ENCODE data around the gene FAM20B. TPM values are rescaled to one million over a fixed set of nuclear protein-coding genes. Genes with fewer than 3 reads are reported as not detected.
"Not testable (repeated sequence)": the region's sequence is repeated elsewhere in the genome, so short reads cannot be mapped to it uniquely, and the experiment has no call there.

The FAM20B gene
- total RNA-seq, 1 donor, result 43.1 TPM

DNA sequence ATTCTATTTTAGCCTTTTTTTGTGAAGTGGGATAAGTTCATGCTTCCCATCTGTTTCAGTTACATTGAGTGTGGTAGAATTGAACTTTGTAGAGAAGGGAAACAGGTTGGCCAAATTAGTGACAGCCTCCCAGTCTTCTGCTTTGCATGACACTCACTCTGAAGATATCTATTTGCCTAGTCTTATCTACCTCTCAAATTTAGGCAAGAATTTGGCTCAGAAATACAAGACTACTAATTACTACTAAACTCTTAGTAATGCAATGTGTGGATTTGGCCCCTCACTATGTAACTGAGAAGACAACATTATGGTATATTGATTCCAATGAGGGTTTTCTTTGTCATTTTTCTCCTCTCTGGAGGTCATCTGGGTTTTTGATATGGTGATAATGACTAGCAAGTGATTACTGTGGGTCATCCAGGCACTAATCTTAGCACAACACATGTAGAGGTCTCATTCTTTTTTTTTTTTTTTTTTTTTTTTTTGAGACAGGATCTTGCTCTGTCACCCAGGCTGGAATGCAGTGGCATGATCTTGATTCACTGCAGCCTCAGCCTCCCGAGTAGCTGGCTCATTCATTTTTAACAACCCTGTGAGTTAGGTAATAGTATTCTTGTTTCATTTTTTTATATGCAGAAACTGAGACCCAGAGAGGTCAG is 6.3 kb downstream of the FAM20B start:
- peak overlapping the region; percentile 64 for H3K4me2 ChIP-seq (ENCODE audit: insufficient read depth, low read length)
- TF ChIP-seq, protein P1, sequence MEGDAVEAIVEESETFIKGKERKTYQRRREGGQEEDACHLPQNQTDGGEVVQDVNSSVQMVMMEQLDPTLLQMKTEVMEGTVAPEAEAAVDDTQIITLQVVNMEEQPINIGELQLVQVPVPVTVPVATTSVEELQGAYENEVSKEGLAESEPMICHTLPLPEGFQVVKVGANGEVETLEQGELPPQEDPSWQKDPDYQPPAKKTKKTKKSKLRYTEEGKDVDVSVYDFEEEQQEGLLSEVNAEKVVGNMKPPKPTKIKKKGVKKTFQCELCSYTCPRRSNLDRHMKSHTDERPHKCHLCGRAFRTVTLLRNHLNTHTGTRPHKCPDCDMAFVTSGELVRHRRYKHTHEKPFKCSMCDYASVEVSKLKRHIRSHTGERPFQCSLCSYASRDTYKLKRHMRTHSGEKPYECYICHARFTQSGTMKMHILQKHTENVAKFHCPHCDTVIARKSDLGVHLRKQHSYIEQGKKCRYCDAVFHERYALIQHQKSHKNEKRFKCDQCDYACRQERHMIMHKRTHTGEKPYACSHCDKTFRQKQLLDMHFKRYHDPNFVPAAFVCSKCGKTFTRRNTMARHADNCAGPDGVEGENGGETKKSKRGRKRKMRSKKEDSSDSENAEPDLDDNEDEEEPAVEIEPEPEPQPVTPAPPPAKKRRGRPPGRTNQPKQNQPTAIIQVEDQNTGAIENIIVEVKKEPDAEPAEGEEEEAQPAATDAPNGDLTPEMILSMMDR (IDR thresholded peaks at IDR 0.05; ENCODE audit: extremely low read depth, low read depth, low read length), result no peak
- H4K20me1 ChIP-seq (ENCODE audit: insufficient read depth, low read length), result peaks cover 4% of the 10 kb centered on the region
- no peaks in the 10 kb centered on the region for H3K9me3 ChIP-seq (ENCODE audit: low read depth, low read length)
- H3K27me3 ChIP-seq (ENCODE audit: insufficient read depth, low read length), result no peaks in the 10 kb centered on the region
- H3K27ac ChIP-seq (ENCODE audit: low read depth, low read length), result peak overlapping the region; percentile 60
- no peak for DNase-seq (ENCODE audit: insufficient read length, low spot score, missing footprints)
- H3K36me3 ChIP-seq (ENCODE audit: insufficient read depth, low read length), result no peaks in the 10 kb centered on the region
- H3K4me3 ChIP-seq (ENCODE audit: insufficient read depth, low read length), result no peak overlapping the region
- H3K4me1 ChIP-seq (ENCODE audit: insufficient read depth, low read length), result peaks cover 46% of the 10 kb centered on the region
- H3K79me2 ChIP-seq (ENCODE audit: insufficient read depth, low read length), result peaks cover 93% of the 10 kb centered on the region
- H2AFZ ChIP-seq (ENCODE audit: low read length), result no peak overlapping the region

DNA sequence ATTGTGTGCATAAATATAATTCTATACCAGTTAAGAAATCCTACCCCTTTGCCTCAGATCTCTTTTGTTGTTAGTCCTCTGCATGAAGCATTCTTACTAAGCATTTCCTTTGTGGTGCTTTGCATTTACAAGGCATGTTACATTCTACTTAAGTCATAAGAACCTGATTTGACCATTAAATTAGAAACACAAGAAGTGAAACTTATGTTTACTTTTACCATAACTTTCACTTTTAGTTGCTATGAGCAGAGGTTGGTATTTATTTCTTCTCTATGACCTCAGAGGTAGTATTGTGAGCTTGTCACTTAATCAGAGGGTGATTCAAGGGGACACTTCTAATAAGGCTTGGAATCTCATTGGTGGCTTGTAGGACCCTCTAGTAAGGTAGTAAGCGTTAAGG is 9.0 kb downstream of the FAM20B start:
- no peak overlapping the region for H2AFZ ChIP-seq (ENCODE audit: low read length)
- no peaks in the 10 kb centered on the region for H3K9me3 ChIP-seq (ENCODE audit: low read depth, low read length)
- H3K36me3 ChIP-seq (ENCODE audit: insufficient read depth, low read length), result no peaks in the 10 kb centered on the region
- H3K4me2 ChIP-seq (ENCODE audit: insufficient read depth, low read length), result peak overlapping the region; percentile 37
- DNase-seq (ENCODE audit: insufficient read length, low spot score, missing footprints), result no peak
- TF ChIP-seq, protein P1 (IDR thresholded peaks at IDR 0.05; ENCODE audit: extremely low read depth, low read depth, low read length), result no peak
- H3K79me2 ChIP-seq (ENCODE audit: insufficient read depth, low read length), result peaks cover 83% of the 10 kb centered on the region
- H3K4me1 ChIP-seq (ENCODE audit: insufficient read depth, low read length), result peaks cover 65% of the 10 kb centered on the region
- H3K27ac ChIP-seq (ENCODE audit: low read depth, low read length), result peak overlapping the region; percentile 69
- H3K27me3 ChIP-seq (ENCODE audit: insufficient read depth, low read length), result no peaks in the 10 kb centered on the region
- no peak overlapping the region for H3K4me3 ChIP-seq (ENCODE audit: insufficient read depth, low read length)
- H4K20me1 ChIP-seq (ENCODE audit: insufficient read depth, low read length), result peaks cover 10% of the 10 kb centered on the region

DNA sequence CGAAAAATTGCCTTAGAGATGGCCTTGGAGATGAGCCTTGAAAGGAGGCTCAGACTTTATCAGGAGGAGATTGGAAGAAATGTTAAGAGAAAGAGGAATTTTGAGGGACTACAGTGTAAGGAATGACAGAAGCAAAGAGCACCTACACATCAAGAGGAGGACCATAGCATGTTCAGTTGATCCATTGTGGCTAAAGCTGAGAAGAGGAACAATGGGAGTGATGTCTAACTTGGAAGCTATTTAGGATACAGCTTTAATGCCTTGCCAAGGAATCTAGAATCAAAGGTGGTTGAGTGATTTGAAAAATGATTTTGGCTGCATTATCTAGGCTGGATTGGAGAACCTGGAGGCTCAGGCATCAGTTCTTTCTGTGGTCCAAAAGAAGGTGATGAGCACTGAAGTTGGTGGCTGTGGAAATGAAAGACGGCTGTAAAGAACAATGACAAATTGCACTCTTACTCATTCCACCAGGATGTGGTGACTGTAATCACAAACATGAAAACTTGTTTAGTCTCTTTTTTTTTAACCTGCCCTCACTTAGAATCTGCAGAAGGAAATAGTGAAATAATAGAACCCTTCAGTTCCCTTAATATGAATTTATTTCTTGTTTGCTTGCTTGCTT is 11.3 kb downstream of the FAM20B start:
- H3K27ac ChIP-seq (ENCODE audit: low read depth, low read length), result no peak overlapping the region
- H4K20me1 ChIP-seq (ENCODE audit: insufficient read depth, low read length), result peaks cover 10% of the 10 kb centered on the region
- TF ChIP-seq, protein P1 (IDR thresholded peaks at IDR 0.05; ENCODE audit: extremely low read depth, low read depth, low read length), result no peak
- no peak for DNase-seq (ENCODE audit: insufficient read length, low spot score, missing footprints)
- H3K27me3 ChIP-seq (ENCODE audit: insufficient read depth, low read length), result no peaks in the 10 kb centered on the region
- peak overlapping the region; percentile 48 for H3K4me2 ChIP-seq (ENCODE audit: insufficient read depth, low read length)
- no peak overlapping the region for H2AFZ ChIP-seq (ENCODE audit: low read length)
- H3K4me1 ChIP-seq (ENCODE audit: insufficient read depth, low read length), result peaks cover 60% of the 10 kb centered on the region
- peaks cover 70% of the 10 kb centered on the region for H3K79me2 ChIP-seq (ENCODE audit: insufficient read depth, low read length)
- no peaks in the 10 kb centered on the region for H3K36me3 ChIP-seq (ENCODE audit: insufficient read depth, low read length)
- no peaks in the 10 kb centered on the region for H3K9me3 ChIP-seq (ENCODE audit: low read depth, low read length)
- no peak overlapping the region for H3K4me3 ChIP-seq (ENCODE audit: insufficient read depth, low read length)

DNA sequence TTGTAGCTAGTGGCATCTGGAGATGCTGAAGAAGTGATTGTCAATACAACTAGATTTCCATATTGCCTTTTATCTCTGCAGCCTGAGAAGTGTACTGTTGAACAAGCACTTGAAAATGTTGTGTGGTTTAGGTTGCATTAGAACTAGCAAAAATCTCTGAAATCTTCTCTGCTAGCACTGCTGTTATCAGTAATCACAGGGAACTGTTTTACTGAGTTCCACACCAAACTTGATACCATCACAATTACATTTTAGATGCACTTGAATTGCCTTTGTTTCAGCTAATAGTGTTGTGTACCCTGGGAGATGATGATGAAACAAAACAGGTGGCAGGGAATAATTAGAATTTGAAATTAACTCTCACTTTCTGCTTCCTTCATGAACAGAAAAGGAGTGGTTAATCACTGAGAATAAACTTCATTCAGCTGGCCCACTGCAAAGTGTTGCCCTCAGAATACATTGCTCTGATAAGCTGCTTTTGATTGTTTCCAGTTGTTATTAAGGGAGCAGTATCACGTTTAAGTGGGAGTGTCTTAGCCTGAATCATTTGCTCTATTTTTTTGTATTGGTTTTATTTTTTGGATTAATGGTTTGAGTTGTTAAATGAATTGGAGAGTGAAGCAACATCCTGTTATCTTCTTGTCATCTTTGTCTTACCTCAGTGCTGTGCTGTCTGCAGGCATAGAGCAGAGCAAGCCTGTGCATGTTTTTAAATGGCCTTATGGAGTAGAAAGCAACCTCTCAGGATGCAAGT is 13.0 kb downstream of the FAM20B start:
- no peak for DNase-seq (ENCODE audit: insufficient read length, low spot score, missing footprints)
- Histone ChIP-seq H3K4me1 (ENCODE audit: insufficient read depth, low read length) (peaks cover 45% of the 10 kb centered on the region), H3K4me3 (ENCODE audit: insufficient read depth, low read length) (no peak overlapping the region), H4K20me1 (ENCODE audit: insufficient read depth, low read length) (peaks cover 16% of the 10 kb centered on the region), H3K36me3 (ENCODE audit: insufficient read depth, low read length) (no peaks in the 10 kb centered on the region), H3K27me3 (ENCODE audit: insufficient read depth, low read length) (no peaks in the 10 kb centered on the region), H3K79me2 (ENCODE audit: insufficient read depth, low read length) (peaks cover 75% of the 10 kb centered on the region), H3K9me3 (ENCODE audit: low read depth, low read length) (no peaks in the 10 kb centered on the region), H2AFZ (ENCODE audit: low read length) (no peak overlapping the region), H3K27ac (ENCODE audit: low read depth, low read length) (peak overlapping the region; percentile 40), H3K4me2 (ENCODE audit: insufficient read depth, low read length) (peak overlapping the region; percentile 20)
- TF ChIP-seq, protein P1 (IDR thresholded peaks at IDR 0.05; ENCODE audit: extremely low read depth, low read depth, low read length), result no peak

DNA sequence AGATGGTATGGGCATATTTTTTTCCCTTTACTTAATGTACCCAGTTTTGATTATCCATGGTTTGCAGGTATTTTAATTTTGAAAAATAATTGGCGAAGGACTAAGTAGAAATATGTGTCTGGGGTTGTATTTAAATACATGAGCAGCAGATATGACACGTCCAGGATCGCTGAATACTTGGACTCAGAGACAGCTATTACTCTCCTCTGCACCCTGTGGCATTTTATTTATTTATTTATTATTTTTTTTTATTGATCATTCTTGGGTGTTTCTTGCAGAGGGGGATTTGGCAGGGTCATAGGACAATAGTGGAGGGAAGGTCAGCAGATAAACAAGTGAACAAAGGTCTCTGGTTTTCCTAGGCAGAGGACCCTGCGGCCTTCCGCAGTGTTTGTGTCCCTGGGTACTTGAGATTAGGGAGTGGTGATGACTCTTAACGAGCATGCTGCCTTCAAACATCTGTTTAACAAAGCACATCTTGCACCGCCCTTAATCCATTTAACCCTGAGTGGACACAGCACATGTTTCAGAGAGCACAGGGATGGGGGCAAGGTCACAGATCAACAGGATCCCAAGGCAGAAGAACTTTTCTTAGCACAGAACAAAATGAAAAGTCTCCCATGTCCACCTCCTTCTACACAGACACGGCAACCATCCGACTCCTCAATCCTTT is 13.9 kb downstream of the FAM20B start:
- H2AFZ ChIP-seq (ENCODE audit: low read length); H3K4me2 ChIP-seq (ENCODE audit: insufficient read depth, low read length); H3K9me3 ChIP-seq (ENCODE audit: low read depth, low read length); H3K36me3 ChIP-seq (ENCODE audit: insufficient read depth, low read length); H3K27me3 ChIP-seq (ENCODE audit: insufficient read depth, low read length); DNase-seq (ENCODE audit: insufficient read length, low spot score, missing footprints); H3K27ac ChIP-seq (ENCODE audit: low read depth, low read length); H3K4me3 ChIP-seq (ENCODE audit: insufficient read depth, low read length): not testable (repeated sequence)
- Histone ChIP-seq H3K79me2 (ENCODE audit: insufficient read depth, low read length) (peaks cover 73% of the 10 kb centered on the region), H3K4me1 (ENCODE audit: insufficient read depth, low read length) (peaks cover 36% of the 10 kb centered on the region), H4K20me1 (ENCODE audit: insufficient read depth, low read length) (peaks cover 16% of the 10 kb centered on the region)
